ENCODE measurements around the gene PCAT7. TPM values are rescaled to one million over a fixed set of nuclear protein-coding genes. Genes with fewer than 3 reads are reported as not detected.
"Not testable (repeated sequence)": the region's sequence is repeated elsewhere in the genome, so short reads cannot be mapped to it uniquely, and the experiment has no call there.

Gene PCAT7
- total RNA-seq, 6 donors from 2014 or later, result 0.10 to 0.24 TPM; not detected in 4

- TF ChIP-seq POLR2AphosphoS5 (IDR thresholded peaks at IDR 0.05) (no peak), EP300 (IDR thresholded peaks at IDR 0.05) (no peak), POLR2A (IDR thresholded peaks at IDR 0.05) (no peak)
- TF ChIP-seq, protein P1, sequence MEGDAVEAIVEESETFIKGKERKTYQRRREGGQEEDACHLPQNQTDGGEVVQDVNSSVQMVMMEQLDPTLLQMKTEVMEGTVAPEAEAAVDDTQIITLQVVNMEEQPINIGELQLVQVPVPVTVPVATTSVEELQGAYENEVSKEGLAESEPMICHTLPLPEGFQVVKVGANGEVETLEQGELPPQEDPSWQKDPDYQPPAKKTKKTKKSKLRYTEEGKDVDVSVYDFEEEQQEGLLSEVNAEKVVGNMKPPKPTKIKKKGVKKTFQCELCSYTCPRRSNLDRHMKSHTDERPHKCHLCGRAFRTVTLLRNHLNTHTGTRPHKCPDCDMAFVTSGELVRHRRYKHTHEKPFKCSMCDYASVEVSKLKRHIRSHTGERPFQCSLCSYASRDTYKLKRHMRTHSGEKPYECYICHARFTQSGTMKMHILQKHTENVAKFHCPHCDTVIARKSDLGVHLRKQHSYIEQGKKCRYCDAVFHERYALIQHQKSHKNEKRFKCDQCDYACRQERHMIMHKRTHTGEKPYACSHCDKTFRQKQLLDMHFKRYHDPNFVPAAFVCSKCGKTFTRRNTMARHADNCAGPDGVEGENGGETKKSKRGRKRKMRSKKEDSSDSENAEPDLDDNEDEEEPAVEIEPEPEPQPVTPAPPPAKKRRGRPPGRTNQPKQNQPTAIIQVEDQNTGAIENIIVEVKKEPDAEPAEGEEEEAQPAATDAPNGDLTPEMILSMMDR (IDR thresholded peaks at IDR 0.05), result no peak
- H3K4me3 ChIP-seq, result no peak overlapping the region
- H3K9me3 ChIP-seq, result no peaks in the 10 kb centered on the region
- DNase-seq (no peak), ATAC-seq (ENCODE audit: low FRiP score in 2 of 2) (no peak)
- no peaks in the 10 kb centered on the region for H3K4me1 ChIP-seq
- WGBS, 2 donors, result 90 to 95% methylated on average over 4 of the region's 4 CpGs
- H3K36me3 ChIP-seq, result no peaks in the 10 kb centered on the region
- no peaks in the 10 kb centered on the region for H3K27me3 ChIP-seq
- no peak overlapping the region for H3K27ac ChIP-seq
Measured at GRCh38 chr9:94528886-94529285, 26.0 kb upstream of the PCAT7 start.

DNA sequence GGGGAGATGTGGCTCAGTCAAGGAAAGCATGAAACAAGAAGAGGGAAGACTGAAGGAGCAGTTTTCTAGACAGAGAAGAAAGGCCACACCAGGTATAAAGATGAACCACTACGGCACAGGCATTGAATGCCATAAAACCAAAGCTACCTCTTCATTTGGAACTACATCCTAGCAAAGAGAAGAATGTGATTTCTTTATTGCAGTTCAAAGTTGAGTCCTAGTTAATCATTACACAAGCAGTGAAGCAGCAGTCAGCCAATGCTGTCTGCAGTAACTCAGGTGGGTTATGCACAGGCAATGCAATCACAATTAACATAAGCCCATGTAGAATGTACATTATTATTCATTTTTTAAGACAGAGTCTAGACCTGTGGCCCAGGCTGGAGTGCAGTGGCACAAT, 21.7 kb upstream of the PCAT7 start:
- TF ChIP-seq, protein P1 (IDR thresholded peaks at IDR 0.05), result no peak
- TF ChIP-seq EP300 (IDR thresholded peaks at IDR 0.05), result no peak
- TF ChIP-seq POLR2A (IDR thresholded peaks at IDR 0.05), result no peak
- no peak for TF ChIP-seq POLR2AphosphoS5 (IDR thresholded peaks at IDR 0.05)
- Histone ChIP-seq H3K27me3 (no peaks in the 10 kb centered on the region), H3K4me3 (no peak overlapping the region), H3K36me3 (no peaks in the 10 kb centered on the region), H3K4me1 (no peaks in the 10 kb centered on the region), H3K9me3 (no peaks in the 10 kb centered on the region), H3K27ac (no peak overlapping the region)
- no peak for DNase-seq
- no peak for ATAC-seq (ENCODE audit: low FRiP score in 2 of 2)
- WGBS, 2 donors, result 76 to 89% methylated on average over 1 of the region's 1 CpG

GRCh38 chr9:94533601-94534000, 21.3 kb upstream of the PCAT7 start:
- no peaks in the 10 kb centered on the region for H3K9me3 ChIP-seq
- H3K27ac ChIP-seq, result no peak overlapping the region
- ATAC-seq (ENCODE audit: low FRiP score in 2 of 2), result no peak
- no peak for DNase-seq
- WGBS, 2 donors, result 83 to 87% methylated on average over 10 of the region's 10 CpGs
- no peaks in the 10 kb centered on the region for H3K27me3 ChIP-seq
- no peaks in the 10 kb centered on the region for H3K36me3 ChIP-seq
- no peaks in the 10 kb centered on the region for H3K4me1 ChIP-seq
- TF ChIP-seq POLR2AphosphoS5 (IDR thresholded peaks at IDR 0.05) (no peak), POLR2A (IDR thresholded peaks at IDR 0.05) (no peak), EP300 (IDR thresholded peaks at IDR 0.05) (no peak)
- TF ChIP-seq, protein P1 (IDR thresholded peaks at IDR 0.05), result no peak
- H3K4me3 ChIP-seq, result no peak overlapping the region

- H3K9me3 ChIP-seq, result no peaks in the 10 kb centered on the region
- H3K4me1 ChIP-seq, result no peaks in the 10 kb centered on the region
- TF ChIP-seq POLR2A (IDR thresholded peaks at IDR 0.05) (no peak), EP300 (IDR thresholded peaks at IDR 0.05) (no peak), POLR2AphosphoS5 (IDR thresholded peaks at IDR 0.05) (no peak)
- TF ChIP-seq, protein P1 (IDR thresholded peaks at IDR 0.05), result no peak
- 78 to 83% methylated on average over 4 of the region's 4 CpGs for WGBS, 2 donors
- H3K36me3 ChIP-seq, result no peaks in the 10 kb centered on the region
- no peaks in the 10 kb centered on the region for H3K27me3 ChIP-seq
- DNase-seq, result no peak
- no peak overlapping the region for H3K27ac ChIP-seq
- H3K4me3 ChIP-seq, result no peak overlapping the region
- peak in 1 of 2 donors; percentile 62 for ATAC-seq (ENCODE audit: low FRiP score in 2 of 2)
Measured at GRCh38 chr9:94534901-94535300, 20.0 kb upstream of the PCAT7 start.

GRCh38 chr9:94538908-94539307, 16.0 kb upstream of the PCAT7 start:
- Histone ChIP-seq H3K4me3 (no peak overlapping the region), H3K4me1 (no peaks in the 10 kb centered on the region), H3K27ac (no peak overlapping the region), H3K27me3 (no peaks in the 10 kb centered on the region), H3K9me3 (no peaks in the 10 kb centered on the region), H3K36me3 (no peaks in the 10 kb centered on the region)
- DNase-seq (no peak), ATAC-seq (ENCODE audit: low FRiP score in 2 of 2) (no peak)
- WGBS, 2 donors, result 92 to 93% methylated on average over 4 of the region's 4 CpGs
- TF ChIP-seq POLR2A (IDR thresholded peaks at IDR 0.05) (no peak), EP300 (IDR thresholded peaks at IDR 0.05) (no peak), POLR2AphosphoS5 (IDR thresholded peaks at IDR 0.05) (no peak)
- TF ChIP-seq, protein P1 (IDR thresholded peaks at IDR 0.05), result no peak

DNA sequence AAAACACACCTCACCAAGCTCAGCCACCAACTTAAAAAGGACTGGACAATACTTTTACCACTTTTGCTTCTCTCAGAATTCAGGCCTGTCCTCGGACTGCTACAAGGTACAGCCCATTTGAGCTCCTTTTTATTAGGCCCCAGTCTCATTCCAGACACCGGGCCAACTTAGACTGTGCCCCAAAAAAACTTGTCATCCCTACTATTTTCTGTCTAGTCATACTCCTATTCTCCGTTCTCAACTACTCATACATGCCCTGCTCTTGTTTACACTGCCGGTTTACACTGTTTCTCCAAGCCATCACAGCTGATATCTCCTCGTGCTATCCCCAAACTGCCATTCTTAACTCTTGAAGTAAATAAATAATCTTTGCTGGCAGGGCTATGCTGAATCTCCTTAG, 10.5 kb upstream of the PCAT7 start:
- H3K4me1 ChIP-seq; DNase-seq; H3K27ac ChIP-seq; H3K9me3 ChIP-seq; H3K27me3 ChIP-seq; H3K36me3 ChIP-seq; H3K4me3 ChIP-seq; ATAC-seq (ENCODE audit: low FRiP score in 2 of 2): not testable (repeated sequence)
- WGBS, 2 donors, result 73 to 89% methylated on average over 2 to 4 of the region's 5 CpGs

All from upper lobe of left lung (tissue), 6 donors.